ENCODE data around the gene DHRS1. TPM values are rescaled to one million over a fixed set of nuclear protein-coding genes. Genes with fewer than 3 reads are reported as not detected.
A peak's percentile ranks its signal among the peaks of the same experiment; 100 is the strongest.

DHRS1 gene
- total and polyA plus RNA-seq, 9 of the 15 experiments (the other 6 are each of a cell fraction or from before 2014, with no cell fraction given) = 7.3 to 33.6 (median 13.3) TPM

DNA sequence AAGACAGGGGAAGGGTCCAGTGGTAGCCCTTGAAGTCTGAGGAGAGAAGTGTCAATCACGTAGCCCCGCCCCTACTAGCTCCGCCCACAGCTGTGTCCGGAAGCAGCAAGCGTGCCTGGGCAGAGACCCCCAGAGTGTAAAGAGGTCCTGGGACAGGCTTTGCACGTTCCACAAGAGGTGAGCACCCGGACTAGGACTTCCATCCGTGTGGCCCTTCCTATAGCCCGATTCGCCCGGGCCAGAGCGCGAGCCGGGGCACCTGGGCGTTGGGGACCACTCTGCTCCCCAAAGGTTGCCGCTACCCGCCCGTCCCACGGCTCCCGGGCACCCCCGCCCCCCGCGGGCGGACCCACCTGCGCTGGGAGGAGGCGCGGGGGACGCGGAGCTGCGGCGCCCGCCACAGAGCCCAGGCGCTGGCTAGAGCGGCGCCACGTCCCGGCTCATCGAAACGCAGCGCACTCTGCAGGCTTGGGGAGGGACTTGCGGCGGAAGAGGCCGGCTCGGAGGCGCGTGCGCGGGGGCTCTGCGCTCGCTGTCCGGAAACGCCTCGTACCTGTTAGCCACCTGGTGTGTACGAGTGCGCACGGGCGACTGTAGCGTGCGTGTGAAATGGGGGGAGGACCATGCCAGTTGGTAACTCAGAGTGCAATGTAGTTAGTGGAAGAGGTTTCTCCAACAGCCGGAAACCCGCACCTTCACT lies 28.3 kb downstream of the DHRS1 start, which contains the start of gene RABGGTA (continued):
- peak in 2 of 3 experiments; percentile 32 to 62 for TF ChIP-seq YY1 (IDR thresholded peaks at IDR 0.05; ENCODE audit: borderline replicate concordance in 1 of 3, control insufficient read depth in 1 of 3, extremely low read depth in 1 of 3, insufficient read depth in 3 of 3, insufficient read length in 1 of 3, insufficient replicate concordance in 2 of 3, low read depth in 1 of 3, low read length in 2 of 3)
- TF ChIP-seq, protein P1, sequence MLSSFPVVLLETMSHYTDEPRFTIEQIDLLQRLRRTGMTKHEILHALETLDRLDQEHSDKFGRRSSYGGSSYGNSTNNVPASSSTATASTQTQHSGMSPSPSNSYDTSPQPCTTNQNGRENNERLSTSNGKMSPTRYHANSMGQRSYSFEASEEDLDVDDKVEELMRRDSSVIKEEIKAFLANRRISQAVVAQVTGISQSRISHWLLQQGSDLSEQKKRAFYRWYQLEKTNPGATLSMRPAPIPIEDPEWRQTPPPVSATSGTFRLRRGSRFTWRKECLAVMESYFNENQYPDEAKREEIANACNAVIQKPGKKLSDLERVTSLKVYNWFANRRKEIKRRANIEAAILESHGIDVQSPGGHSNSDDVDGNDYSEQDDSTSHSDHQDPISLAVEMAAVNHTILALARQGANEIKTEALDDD (IDR thresholded peaks at IDR 0.05) = no peak
- TF ChIP-seq SMARCE1 (IDR thresholded peaks at IDR 0.05) = no peak
- TF ChIP-seq ZNF140 (CRISPR knock-in tag; IDR thresholded peaks at IDR 0.05) = no peak
- peak; percentile 28; the same call in 1 of the 2 replicates for TF ChIP-seq CBFA2T3 (IDR thresholded peaks at IDR 0.05)
- no peak for TF ChIP-seq FUS (optimal IDR thresholded peaks at IDR 0.05; ENCODE audit: low read depth, low read length)
- TF ChIP-seq NR1H2 (CRISPR knock-in tag; IDR thresholded peaks at IDR 0.05) = no peak
- no peak for TF ChIP-seq RBM25 (IDR thresholded peaks at IDR 0.05; ENCODE audit: low read depth, low read length, severe bottlenecking)
- TF ChIP-seq, protein P2, sequence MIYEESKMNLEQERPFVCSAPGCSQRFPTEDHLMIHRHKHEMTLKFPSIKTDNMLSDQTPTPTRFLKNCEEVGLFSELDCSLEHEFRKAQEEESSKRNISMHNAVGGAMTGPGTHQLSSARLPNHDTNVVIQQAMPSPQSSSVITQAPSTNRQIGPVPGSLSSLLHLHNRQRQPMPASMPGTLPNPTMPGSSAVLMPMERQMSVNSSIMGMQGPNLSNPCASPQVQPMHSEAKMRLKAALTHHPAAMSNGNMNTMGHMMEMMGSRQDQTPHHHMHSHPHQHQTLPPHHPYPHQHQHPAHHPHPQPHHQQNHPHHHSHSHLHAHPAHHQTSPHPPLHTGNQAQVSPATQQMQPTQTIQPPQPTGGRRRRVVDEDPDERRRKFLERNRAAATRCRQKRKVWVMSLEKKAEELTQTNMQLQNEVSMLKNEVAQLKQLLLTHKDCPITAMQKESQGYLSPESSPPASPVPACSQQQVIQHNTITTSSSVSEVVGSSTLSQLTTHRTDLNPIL (CRISPR knock-in tag; IDR thresholded peaks at IDR 0.05) = no peak
- TF ChIP-seq FOXK1 (CRISPR knock-in tag; IDR thresholded peaks at IDR 0.05; ENCODE audit: borderline replicate concordance) = no peak
- TF ChIP-seq MCM5 (IDR thresholded peaks at IDR 0.05; ENCODE audit: low read depth) = no peak
- TF ChIP-seq ZC3H4 (CRISPR knock-in tag; IDR thresholded peaks at IDR 0.05; ENCODE audit: borderline replicate concordance) = no peak
- TF ChIP-seq, protein P3, sequence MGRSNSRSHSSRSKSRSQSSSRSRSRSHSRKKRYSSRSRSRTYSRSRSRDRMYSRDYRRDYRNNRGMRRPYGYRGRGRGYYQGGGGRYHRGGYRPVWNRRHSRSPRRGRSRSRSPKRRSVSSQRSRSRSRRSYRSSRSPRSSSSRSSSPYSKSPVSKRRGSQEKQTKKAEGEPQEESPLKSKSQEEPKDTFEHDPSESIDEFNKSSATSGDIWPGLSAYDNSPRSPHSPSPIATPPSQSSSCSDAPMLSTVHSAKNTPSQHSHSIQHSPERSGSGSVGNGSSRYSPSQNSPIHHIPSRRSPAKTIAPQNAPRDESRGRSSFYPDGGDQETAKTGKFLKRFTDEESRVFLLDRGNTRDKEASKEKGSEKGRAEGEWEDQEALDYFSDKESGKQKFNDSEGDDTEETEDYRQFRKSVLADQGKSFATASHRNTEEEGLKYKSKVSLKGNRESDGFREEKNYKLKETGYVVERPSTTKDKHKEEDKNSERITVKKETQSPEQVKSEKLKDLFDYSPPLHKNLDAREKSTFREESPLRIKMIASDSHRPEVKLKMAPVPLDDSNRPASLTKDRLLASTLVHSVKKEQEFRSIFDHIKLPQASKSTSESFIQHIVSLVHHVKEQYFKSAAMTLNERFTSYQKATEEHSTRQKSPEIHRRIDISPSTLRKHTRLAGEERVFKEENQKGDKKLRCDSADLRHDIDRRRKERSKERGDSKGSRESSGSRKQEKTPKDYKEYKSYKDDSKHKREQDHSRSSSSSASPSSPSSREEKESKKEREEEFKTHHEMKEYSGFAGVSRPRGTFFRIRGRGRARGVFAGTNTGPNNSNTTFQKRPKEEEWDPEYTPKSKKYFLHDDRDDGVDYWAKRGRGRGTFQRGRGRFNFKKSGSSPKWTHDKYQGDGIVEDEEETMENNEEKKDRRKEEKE (IDR thresholded peaks at IDR 0.05; ENCODE audit: borderline replicate concordance in 1 of 2, control insufficient read depth in 1 of 2, low read depth in 2 of 2, low read length in 1 of 2) = 0 out of 4 replicates have a peak, but pooled peaks of 1 of the 2 experiments have one; percentile 63
- TF ChIP-seq, protein P4, sequence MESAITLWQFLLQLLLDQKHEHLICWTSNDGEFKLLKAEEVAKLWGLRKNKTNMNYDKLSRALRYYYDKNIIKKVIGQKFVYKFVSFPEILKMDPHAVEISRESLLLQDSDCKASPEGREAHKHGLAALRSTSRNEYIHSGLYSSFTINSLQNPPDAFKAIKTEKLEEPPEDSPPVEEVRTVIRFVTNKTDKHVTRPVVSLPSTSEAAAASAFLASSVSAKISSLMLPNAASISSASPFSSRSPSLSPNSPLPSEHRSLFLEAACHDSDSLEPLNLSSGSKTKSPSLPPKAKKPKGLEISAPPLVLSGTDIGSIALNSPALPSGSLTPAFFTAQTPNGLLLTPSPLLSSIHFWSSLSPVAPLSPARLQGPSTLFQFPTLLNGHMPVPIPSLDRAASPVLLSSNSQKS (CRISPR knock-in tag; IDR thresholded peaks at IDR 0.05) = no peak
- TF ChIP-seq CBFA2T2 (conservative IDR thresholded peaks at IDR 0.05) = no peak
- TF ChIP-seq, protein P5, sequence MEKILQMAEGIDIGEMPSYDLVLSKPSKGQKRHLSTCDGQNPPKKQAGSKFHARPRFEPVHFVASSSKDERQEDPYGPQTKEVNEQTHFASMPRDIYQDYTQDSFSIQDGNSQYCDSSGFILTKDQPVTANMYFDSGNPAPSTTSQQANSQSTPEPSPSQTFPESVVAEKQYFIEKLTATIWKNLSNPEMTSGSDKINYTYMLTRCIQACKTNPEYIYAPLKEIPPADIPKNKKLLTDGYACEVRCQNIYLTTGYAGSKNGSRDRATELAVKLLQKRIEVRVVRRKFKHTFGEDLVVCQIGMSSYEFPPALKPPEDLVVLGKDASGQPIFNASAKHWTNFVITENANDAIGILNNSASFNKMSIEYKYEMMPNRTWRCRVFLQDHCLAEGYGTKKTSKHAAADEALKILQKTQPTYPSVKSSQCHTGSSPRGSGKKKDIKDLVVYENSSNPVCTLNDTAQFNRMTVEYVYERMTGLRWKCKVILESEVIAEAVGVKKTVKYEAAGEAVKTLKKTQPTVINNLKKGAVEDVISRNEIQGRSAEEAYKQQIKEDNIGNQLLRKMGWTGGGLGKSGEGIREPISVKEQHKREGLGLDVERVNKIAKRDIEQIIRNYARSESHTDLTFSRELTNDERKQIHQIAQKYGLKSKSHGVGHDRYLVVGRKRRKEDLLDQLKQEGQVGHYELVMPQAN (IDR thresholded peaks at IDR 0.05; ENCODE audit: borderline replicate concordance) = no peak
- TF ChIP-seq, protein P6, sequence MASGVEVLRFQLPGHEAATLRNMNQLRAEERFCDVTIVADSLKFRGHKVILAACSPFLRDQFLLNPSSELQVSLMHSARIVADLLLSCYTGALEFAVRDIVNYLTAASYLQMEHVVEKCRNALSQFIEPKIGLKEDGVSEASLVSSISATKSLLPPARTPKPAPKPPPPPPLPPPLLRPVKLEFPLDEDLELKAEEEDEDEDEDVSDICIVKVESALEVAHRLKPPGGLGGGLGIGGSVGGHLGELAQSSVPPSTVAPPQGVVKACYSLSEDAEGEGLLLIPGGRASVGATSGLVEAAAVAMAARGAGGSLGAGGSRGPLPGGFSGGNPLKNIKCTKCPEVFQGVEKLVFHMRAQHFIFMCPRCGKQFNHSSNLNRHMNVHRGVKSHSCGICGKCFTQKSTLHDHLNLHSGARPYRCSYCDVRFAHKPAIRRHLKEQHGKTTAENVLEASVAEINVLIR (CRISPR knock-in tag; IDR thresholded peaks at IDR 0.05) = no peak

All from K562 (cell line).